DMS53 (cell line): ENCODE data around the gene SRRT.
"Not testable (repeated sequence)": the region's sequence is repeated elsewhere in the genome, so short reads cannot be mapped to it uniquely, and the experiment has no call there.

Source experiments
- DNase-seq: peaks from one replicate; lab custom pipeline; 2025; lab: John Stamatoyannopoulos, UW

SRRT gene

GRCh38 chr7:100935381-100935780, 60.5 kb downstream of the SRRT start:
- DNase-seq = not testable (repeated sequence)

- not testable (repeated sequence) for DNase-seq
Observed at GRCh38 chr7:100936167-100936566, 61.3 kb downstream of the SRRT start.
